Measurements from ENCODE around the gene TOP1. TPM values are rescaled to one million over a fixed set of nuclear protein-coding genes. Genes with fewer than 3 reads are reported as not detected.

Gene TOP1
- total RNA-seq, 1 experiment from 2014 or later = 14.3 TPM

GRCh38 chr20:41057999-41058673 lies 29.5 kb downstream of the TOP1 start:
- peak; percentile 33 for DNase-seq (ENCODE audit: low spot score)

- DNase-seq (ENCODE audit: low spot score) = no peak
Observed at GRCh38 chr20:41058674-41059635, 30.3 kb downstream of the TOP1 start.

GRCh38 chr20:41061155-41061554 lies 32.5 kb downstream of the TOP1 start:
- no peak for DNase-seq (ENCODE audit: low spot score)

- no peak for DNase-seq (ENCODE audit: low spot score)
Observed at GRCh38 chr20:41063442-41063841, 34.8 kb downstream of the TOP1 start.

GRCh38 chr20:41064377-41064776 lies 35.8 kb downstream of the TOP1 start:
- no peak for DNase-seq (ENCODE audit: low spot score)

GRCh38 chr20:41065716-41066115 lies 37.1 kb downstream of the TOP1 start:
- DNase-seq (ENCODE audit: low spot score) = no peak

GRCh38 chr20:41068806-41069205 lies 40.2 kb downstream of the TOP1 start:
- no peak for DNase-seq (ENCODE audit: low spot score)

- peak; percentile 61 for DNase-seq (ENCODE audit: low spot score)
Observed at GRCh38 chr20:41072190-41072863, 43.7 kb downstream of the TOP1 start.

GRCh38 chr20:41072915-41073314 lies 44.3 kb downstream of the TOP1 start:
- DNase-seq (ENCODE audit: low spot score) = no peak

- no peak for DNase-seq (ENCODE audit: low spot score)
Observed at GRCh38 chr20:41074441-41074840, 45.8 kb downstream of the TOP1 start.

GRCh38 chr20:41076776-41077175 lies 48.2 kb downstream of the TOP1 start:
- DNase-seq (ENCODE audit: low spot score) = no peak

- DNase-seq (ENCODE audit: low spot score) = peak; percentile 32
Observed at GRCh38 chr20:41078329-41078728, 49.7 kb downstream of the TOP1 start.

- no peak for DNase-seq (ENCODE audit: low spot score)
Observed at GRCh38 chr20:41079066-41079465, 50.4 kb downstream of the TOP1 start.

- no peak for DNase-seq (ENCODE audit: low spot score)
Observed at GRCh38 chr20:41080866-41081265, 52.2 kb downstream of the TOP1 start.

- no peak for DNase-seq (ENCODE audit: low spot score)
Observed at GRCh38 chr20:41081276-41081814, 52.7 kb downstream of the TOP1 start.

GRCh38 chr20:41082306-41082705 lies 53.7 kb downstream of the TOP1 start:
- no peak for DNase-seq (ENCODE audit: low spot score)

- DNase-seq (ENCODE audit: low spot score) = no peak
Observed at GRCh38 chr20:41085606-41086005, 57.0 kb downstream of the TOP1 start.

GRCh38 chr20:41086402-41087324 lies 58.0 kb downstream of the TOP1 start:
- DNase-seq (ENCODE audit: low spot score) = peak; percentile 35

- DNase-seq (ENCODE audit: low spot score) = no peak
Observed at GRCh38 chr20:41087325-41087685, 58.7 kb downstream of the TOP1 start.

GRCh38 chr20:41087777-41088176 lies 59.2 kb downstream of the TOP1 start:
- DNase-seq (ENCODE audit: low spot score) = no peak

GRCh38 chr20:41089555-41089954 lies 60.9 kb downstream of the TOP1 start:
- DNase-seq (ENCODE audit: low spot score) = no peak

Measured in H4 (cell line).